HEK293 (cell line): Measurements from ENCODE around the gene EPN1.

Experiments used
- CTCF ChIP-seq: fragments of 450-650 bp; formaldehyde crosslinking; IDR thresholded peaks from 2 replicates; pipeline ENCODE4 v1.5.1; 2016; ENCODE audit warnings: missing biosample characterization, missing genetic modification characterization
- ZNF248 ChIP-seq: fragments of 450-650 bp; formaldehyde crosslinking; IDR thresholded peaks from 2 replicates; pipeline ENCODE4 v1.5.1; 2017; ENCODE audit warnings: missing biosample characterization, missing genetic modification characterization
- ZNF266 ChIP-seq: fragments of 450-650 bp; formaldehyde crosslinking; IDR thresholded peaks from 2 replicates; pipeline ENCODE4 v1.5.1; 2016; ENCODE audit warnings: missing biosample characterization, missing genetic modification characterization, low read depth
- ZNF501 ChIP-seq: fragments of 450-650 bp; formaldehyde crosslinking; IDR thresholded peaks from 2 replicates; pipeline ENCODE4 v1.5.1; 2016; ENCODE audit warnings: missing biosample characterization, missing genetic modification characterization
- TF ChIP-seq, protein P1 (sequence below): fragments of 450-650 bp; formaldehyde crosslinking; IDR thresholded peaks from 2 replicates; pipeline ENCODE4 v1.5.1; 2016; ENCODE audit warnings: missing biosample characterization, missing genetic modification characterization

DNA sequence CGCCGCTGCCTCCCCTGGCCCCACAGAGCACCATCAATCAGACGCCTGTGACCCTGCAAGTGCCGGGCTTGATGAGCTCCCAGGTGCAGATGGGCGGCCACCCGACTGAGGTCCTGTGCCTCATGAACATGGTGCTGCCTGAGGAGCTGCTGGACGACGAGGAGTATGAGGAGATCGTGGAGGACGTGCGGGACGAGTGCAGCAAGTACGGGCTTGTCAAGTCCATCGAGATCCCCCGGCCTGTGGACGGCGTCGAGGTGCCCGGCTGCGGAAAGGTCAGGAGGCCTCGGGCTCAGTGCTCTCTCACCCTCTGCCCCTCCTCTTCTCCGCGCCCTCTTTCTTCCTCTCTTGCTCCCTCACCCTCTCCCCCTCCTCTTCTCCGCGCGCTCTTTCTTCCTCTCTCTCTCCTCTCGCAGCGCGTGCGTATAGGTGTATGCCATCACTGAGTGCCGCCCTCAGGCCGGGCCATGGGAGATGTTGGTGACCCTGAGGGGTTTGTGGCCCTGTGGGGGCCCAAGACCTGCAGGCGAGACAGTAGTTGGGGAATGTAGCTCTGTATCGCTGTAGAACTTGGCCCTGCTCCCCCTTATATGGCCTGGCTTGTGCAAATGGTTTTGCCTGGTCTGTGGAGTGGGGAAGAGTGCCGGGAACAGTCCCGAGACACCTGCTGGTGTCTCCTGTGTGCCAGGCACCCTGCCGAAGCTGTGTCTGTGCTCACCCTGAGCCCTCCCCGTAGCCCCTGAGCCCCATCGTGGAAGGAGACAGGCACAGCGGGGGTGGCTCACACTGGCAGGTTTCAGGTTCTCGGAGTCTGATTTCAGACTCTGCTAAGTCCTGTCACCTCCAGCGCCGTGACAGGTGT, 5.4 kb upstream of the EPN1 start:
- TF ChIP-seq CTCF (tag by site-specific recombination) (no peak), ZNF501 (tag by site-specific recombination) (no peak), ZNF248 (tag by site-specific recombination) (no peak), ZNF266 (tag by site-specific recombination) (no peak)
- TF ChIP-seq, protein P1, sequence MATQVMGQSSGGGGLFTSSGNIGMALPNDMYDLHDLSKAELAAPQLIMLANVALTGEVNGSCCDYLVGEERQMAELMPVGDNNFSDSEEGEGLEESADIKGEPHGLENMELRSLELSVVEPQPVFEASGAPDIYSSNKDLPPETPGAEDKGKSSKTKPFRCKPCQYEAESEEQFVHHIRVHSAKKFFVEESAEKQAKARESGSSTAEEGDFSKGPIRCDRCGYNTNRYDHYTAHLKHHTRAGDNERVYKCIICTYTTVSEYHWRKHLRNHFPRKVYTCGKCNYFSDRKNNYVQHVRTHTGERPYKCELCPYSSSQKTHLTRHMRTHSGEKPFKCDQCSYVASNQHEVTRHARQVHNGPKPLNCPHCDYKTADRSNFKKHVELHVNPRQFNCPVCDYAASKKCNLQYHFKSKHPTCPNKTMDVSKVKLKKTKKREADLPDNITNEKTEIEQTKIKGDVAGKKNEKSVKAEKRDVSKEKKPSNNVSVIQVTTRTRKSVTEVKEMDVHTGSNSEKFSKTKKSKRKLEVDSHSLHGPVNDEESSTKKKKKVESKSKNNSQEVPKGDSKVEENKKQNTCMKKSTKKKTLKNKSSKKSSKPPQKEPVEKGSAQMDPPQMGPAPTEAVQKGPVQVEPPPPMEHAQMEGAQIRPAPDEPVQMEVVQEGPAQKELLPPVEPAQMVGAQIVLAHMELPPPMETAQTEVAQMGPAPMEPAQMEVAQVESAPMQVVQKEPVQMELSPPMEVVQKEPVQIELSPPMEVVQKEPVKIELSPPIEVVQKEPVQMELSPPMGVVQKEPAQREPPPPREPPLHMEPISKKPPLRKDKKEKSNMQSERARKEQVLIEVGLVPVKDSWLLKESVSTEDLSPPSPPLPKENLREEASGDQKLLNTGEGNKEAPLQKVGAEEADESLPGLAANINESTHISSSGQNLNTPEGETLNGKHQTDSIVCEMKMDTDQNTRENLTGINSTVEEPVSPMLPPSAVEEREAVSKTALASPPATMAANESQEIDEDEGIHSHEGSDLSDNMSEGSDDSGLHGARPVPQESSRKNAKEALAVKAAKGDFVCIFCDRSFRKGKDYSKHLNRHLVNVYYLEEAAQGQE (tag by site-specific recombination), result no peak
